GM18861 (cell line): ENCODE results near the gene RPTOR.

Source experiments
- ATAC-seq: cut with Tn5 transposase; IDR thresholded peaks from one replicate; pipeline ENCODE4 v1.9.1; 2021; ENCODE audit not compliant: unreplicated experiment

Gene RPTOR

GRCh38 chr17:80636361-80637018, 91.9 kb downstream of the RPTOR start:
- ATAC-seq, result no peak

- no peak for ATAC-seq
Observed at GRCh38 chr17:80637048-80637781, 92.6 kb downstream of the RPTOR start.

- ATAC-seq, result no peak
Observed at GRCh38 chr17:80639658-80640057, 95.0 kb downstream of the RPTOR start.

GRCh38 chr17:80640366-80641084, 95.9 kb downstream of the RPTOR start:
- no peak for ATAC-seq

GRCh38 chr17:80643326-80644099, 98.9 kb downstream of the RPTOR start:
- no peak for ATAC-seq

- no peak for ATAC-seq
Observed at GRCh38 chr17:80644536-80644935, 99.9 kb downstream of the RPTOR start.

GRCh38 chr17:80645706-80646325, 101.2 kb downstream of the RPTOR start:
- no peak for ATAC-seq

GRCh38 chr17:80646328-80646727, 101.7 kb downstream of the RPTOR start:
- no peak for ATAC-seq

GRCh38 chr17:80647746-80648145, 103.1 kb downstream of the RPTOR start:
- no peak for ATAC-seq

- ATAC-seq, result no peak
Observed at GRCh38 chr17:80649200-80649644, 104.6 kb downstream of the RPTOR start.

- ATAC-seq, result no peak
Observed at GRCh38 chr17:80649672-80650330, 105.2 kb downstream of the RPTOR start.

- no peak for ATAC-seq
Observed at GRCh38 chr17:80650331-80650672, 105.7 kb downstream of the RPTOR start.

- ATAC-seq, result no peak
Observed at GRCh38 chr17:80650751-80651518, 106.3 kb downstream of the RPTOR start.

GRCh38 chr17:80652756-80653330, 108.2 kb downstream of the RPTOR start:
- ATAC-seq, result no peak

- ATAC-seq, result no peak
Observed at GRCh38 chr17:80653856-80654255, 109.2 kb downstream of the RPTOR start.

- ATAC-seq, result no peak
Observed at GRCh38 chr17:80655608-80656007, 111.0 kb downstream of the RPTOR start.

- ATAC-seq, result no peak
Observed at GRCh38 chr17:80656590-80656989, 112.0 kb downstream of the RPTOR start.

- ATAC-seq, result no peak
Observed at GRCh38 chr17:80657561-80657960, 112.9 kb downstream of the RPTOR start.

GRCh38 chr17:80658821-80659220, 114.2 kb downstream of the RPTOR start:
- ATAC-seq, result no peak
